Epidermal melanocyte (primary cell): ENCODE results near the gene TRIM41.
"Not testable (repeated sequence)": the region's sequence is repeated elsewhere in the genome, so short reads cannot be mapped to it uniquely, and the experiment has no call there.

Experiments used
- DNase-seq: peaks from one replicate; pipeline ENCODE4 v3.0.0; 2011; ENCODE audit warnings: low spot score; ENCODE audit not compliant: insufficient read length

Gene TRIM41

GRCh38 chr5:181283841-181284755 is 61.0 kb downstream of the TRIM41 start:
- not testable (repeated sequence) for DNase-seq
